DMS 273 (cell line): Measurements from ENCODE around the gene SPOUT1.
"Not testable (repeated sequence)": the region's sequence is repeated elsewhere in the genome, so short reads cannot be mapped to it uniquely, and the experiment has no call there.

Experiments used
- DNase-seq: peaks from one replicate; lab custom pipeline; 2025; ENCODE audit not compliant: unreplicated experiment; lab: John Stamatoyannopoulos, UW

The SPOUT1 gene

GRCh38 chr9:128810873-128811272 lies 18.7 kb downstream of the SPOUT1 start:
- no peak for DNase-seq

GRCh38 chr9:128809831-128810230 lies 19.8 kb downstream of the SPOUT1 start:
- DNase-seq: no peak

- DNase-seq: no peak
These were observed 20.5 kb downstream of the SPOUT1 start for GRCh38 chr9:128809036-128809599.

GRCh38 chr9:128808543-128808942 lies 21.1 kb downstream of the SPOUT1 start:
- no peak for DNase-seq

GRCh38 chr9:128807827-128808226 lies 21.8 kb downstream of the SPOUT1 start:
- no peak for DNase-seq

GRCh38 chr9:128805661-128806060 lies 23.9 kb downstream of the SPOUT1 start:
- DNase-seq: no peak

- DNase-seq: no peak
These were observed 27.1 kb downstream of the SPOUT1 start for GRCh38 chr9:128802482-128802881.

- DNase-seq: no peak
These were observed 29.5 kb downstream of the SPOUT1 start for GRCh38 chr9:128800061-128800460.

GRCh38 chr9:128798896-128799295 lies 30.7 kb downstream of the SPOUT1 start:
- no peak for DNase-seq

GRCh38 chr9:128794961-128795360 lies 34.6 kb downstream of the SPOUT1 start:
- DNase-seq: not testable (repeated sequence)

GRCh38 chr9:128792978-128793686 lies 36.5 kb downstream of the SPOUT1 start:
- DNase-seq: no peak

GRCh38 chr9:128792134-128792533 lies 37.5 kb downstream of the SPOUT1 start:
- DNase-seq: no peak

GRCh38 chr9:128790536-128790935 lies 39.1 kb downstream of the SPOUT1 start:
- DNase-seq: no peak

- no peak for DNase-seq
These were observed 41.1 kb downstream of the SPOUT1 start for GRCh38 chr9:128788445-128788844.

GRCh38 chr9:128787659-128788058 lies 41.9 kb downstream of the SPOUT1 start:
- peak; percentile 24 for DNase-seq

- peak; percentile 93 for DNase-seq
These were observed 42.7 kb downstream of the SPOUT1 start, which contains the start of gene TBC1D13 for GRCh38 chr9:128786681-128787601. TSS of gene TBC1D13 (plus strand) at chr9:128787253. CDS start at chr9:128787354, 101 bp downstream.

GRCh38 chr9:128785427-128785826 lies 44.2 kb downstream of the SPOUT1 start:
- DNase-seq: no peak

- no peak for DNase-seq
These were observed 46.9 kb downstream of the SPOUT1 start for GRCh38 chr9:128782669-128783068.

GRCh38 chr9:128781187-128782070 lies 48.2 kb downstream of the SPOUT1 start:
- DNase-seq: no peak

GRCh38 chr9:128780093-128780492 lies 49.5 kb downstream of the SPOUT1 start:
- not testable (repeated sequence) for DNase-seq

GRCh38 chr9:128774804-128775203 lies 54.8 kb downstream of the SPOUT1 start:
- no peak for DNase-seq
